GM12801 (cell line): ENCODE data around the gene OSBP2.

Experiments used
- TF ChIP-seq, protein P1 (sequence below): IDR thresholded peaks from one replicate; pipeline ENCODE4 v1.5.1; 2011; ENCODE audit warnings: control low read depth; ENCODE audit not compliant: insufficient read length; ENCODE audit errors: extremely low read depth

OSBP2 gene

DNA sequence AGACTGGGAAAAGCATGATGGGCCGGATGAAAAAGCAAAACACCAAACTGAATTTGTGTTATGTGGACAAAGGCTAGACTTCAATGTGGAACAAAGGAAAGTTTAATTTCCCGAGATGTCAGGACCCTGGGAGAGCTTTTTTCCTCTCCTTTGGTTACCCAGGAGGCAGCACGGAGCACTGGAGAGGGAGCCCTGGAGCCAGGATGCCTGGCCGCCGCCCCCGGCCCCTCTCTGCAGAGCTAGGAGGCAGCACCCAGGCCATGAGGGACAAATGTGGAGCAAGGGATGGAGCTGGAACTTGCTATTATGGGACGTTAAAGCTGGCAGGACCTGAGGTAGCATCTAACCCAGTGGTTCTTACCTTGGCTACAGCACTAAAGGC is 165.0 kb downstream of the OSBP2 start:
- TF ChIP-seq, protein P1, sequence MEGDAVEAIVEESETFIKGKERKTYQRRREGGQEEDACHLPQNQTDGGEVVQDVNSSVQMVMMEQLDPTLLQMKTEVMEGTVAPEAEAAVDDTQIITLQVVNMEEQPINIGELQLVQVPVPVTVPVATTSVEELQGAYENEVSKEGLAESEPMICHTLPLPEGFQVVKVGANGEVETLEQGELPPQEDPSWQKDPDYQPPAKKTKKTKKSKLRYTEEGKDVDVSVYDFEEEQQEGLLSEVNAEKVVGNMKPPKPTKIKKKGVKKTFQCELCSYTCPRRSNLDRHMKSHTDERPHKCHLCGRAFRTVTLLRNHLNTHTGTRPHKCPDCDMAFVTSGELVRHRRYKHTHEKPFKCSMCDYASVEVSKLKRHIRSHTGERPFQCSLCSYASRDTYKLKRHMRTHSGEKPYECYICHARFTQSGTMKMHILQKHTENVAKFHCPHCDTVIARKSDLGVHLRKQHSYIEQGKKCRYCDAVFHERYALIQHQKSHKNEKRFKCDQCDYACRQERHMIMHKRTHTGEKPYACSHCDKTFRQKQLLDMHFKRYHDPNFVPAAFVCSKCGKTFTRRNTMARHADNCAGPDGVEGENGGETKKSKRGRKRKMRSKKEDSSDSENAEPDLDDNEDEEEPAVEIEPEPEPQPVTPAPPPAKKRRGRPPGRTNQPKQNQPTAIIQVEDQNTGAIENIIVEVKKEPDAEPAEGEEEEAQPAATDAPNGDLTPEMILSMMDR: no peak

DNA sequence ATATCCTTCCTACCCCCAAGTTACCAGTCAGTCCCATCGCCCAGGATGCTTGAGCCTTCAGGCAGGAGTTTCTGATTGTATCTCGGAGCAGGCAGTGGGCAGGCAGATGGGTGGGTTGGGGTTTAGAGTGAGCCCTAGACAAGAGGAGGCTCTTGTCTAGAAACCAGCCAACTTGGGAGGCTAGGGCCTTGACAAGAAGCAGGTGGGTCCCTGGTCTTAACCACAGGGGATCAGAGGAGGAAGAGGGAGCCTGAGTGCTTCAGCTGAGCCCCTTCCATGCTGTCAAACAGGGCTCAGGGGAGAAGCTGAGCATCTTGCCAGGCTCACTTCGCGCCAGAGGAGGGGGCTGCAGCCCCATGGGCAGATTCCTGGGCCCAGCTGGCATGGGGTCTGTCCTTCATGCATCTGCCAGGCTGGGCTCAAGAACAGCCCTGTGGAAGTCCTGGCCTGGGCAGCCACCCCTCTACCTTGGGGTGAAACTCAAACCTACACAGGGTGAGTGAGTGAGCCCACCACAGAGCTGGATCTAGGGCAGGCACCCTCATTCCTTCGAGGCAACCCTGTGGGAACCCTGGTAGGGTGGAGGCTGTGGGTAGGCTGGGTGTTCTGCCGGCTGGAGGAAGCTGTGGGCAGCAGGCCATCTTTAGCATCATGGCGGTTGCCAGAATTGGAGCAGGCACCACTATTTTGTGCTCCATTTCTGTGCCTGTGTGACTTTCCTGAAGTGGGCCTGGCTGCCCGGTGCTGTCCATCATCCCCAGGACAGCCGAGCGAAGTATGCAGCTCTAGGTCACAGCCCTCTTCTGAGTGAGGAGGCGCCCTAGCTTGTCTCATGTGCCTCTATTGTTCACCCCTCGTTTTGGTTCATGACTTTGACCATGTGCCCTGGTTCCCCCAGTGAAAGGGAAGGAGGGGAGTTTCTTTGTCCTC is 165.8 kb downstream of the OSBP2 start:
- TF ChIP-seq, protein P1: no peak

DNA sequence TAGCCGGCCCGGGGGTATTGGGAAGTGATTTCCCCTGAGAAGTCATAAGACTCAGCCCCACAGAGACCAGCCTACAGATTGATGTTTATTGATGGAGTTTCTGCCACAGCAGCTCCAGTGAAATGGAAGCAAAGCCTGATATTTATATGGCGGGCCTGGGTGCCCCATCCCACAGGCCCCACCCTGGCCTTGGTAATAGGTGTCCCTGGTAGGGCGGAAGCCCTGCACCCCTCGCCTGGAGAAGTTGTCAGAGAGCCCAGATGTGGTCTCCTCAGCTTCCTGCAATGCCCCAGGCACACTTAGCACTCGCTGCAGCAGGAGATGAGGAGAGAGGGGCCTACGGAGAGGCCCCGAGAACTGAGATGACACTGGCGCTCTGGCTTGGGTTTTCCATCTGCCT is 166.5 kb downstream of the OSBP2 start:
- TF ChIP-seq, protein P1: no peak

DNA sequence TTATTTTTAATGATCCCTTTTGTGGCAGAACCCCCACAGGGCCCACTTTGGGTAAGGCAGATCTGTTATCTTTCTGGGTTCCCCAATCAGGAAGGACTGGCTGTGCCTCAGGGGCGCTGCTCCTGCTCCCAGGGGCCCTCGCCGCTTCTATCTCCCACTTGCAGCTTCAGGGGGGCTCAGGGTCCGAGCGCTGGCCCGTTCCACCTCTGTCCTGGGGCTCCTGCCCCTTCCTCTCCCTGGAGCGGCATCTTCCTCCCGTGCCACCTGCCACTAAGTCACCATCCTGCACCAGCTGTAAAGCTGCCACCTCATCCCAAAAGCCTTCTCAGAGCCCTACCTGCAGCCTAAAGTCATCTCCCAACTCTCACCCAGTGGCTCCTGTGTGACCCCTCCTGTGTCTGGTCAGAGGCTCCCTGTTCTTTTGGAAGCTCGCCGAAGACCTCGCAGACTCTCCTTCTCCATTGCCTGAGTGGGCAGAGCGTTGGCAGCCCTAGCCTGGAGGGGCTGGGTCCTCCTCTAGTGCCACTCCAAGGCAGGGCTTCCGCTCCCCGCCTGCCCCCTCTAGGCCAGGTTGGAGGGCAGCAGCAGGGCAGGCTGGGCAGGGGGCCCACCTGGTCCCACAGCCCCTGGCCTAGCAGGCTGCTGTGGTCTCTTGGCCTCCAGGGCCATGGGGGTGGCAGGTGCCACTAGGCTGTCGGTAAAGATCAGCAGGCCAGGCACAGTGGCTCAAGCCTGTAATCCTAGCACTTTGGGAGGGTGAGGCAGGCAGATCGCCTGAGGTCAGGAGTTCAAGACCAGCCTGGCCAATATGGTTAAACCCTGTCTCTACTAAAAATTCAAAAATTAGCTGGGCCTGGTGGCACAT is 167.2 kb downstream of the OSBP2 start:
- TF ChIP-seq, protein P1: no peak

DNA sequence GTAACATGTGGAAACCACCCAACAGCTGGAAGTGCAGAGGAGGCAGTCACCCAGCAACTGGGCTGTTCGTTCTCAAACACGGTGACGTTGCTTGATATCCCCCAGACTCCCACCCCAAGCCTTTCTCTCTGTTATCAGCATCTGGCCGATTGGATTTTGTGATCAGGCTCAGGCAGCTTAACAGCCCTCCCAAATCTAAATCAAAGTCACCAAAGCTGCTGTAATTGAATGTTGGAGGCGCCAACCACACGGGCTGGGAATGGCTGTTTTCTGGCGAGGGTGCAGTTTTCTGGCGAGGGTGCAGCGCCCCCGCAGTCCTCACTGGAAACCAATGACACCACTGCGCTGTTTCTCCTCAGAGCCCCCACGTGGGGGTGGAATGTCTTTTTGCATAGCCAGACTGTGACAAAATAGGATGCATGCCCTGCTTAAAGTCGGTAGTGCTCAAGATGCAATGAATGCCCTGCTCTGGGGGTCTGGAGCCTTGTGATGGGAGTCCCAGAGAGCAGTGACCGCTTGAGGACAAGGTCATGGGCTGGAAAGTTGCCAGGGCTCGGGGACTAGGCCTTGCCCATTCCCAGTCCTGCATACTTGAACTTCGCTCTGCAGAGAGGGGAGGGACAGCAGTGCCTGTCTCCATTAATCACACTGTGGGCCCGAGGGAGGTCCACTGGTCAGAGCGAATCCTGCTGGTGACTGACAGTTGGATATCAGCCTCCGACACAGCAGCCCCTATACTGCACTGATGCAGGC is 168.6 kb downstream of the OSBP2 start:
- TF ChIP-seq, protein P1: no peak

DNA sequence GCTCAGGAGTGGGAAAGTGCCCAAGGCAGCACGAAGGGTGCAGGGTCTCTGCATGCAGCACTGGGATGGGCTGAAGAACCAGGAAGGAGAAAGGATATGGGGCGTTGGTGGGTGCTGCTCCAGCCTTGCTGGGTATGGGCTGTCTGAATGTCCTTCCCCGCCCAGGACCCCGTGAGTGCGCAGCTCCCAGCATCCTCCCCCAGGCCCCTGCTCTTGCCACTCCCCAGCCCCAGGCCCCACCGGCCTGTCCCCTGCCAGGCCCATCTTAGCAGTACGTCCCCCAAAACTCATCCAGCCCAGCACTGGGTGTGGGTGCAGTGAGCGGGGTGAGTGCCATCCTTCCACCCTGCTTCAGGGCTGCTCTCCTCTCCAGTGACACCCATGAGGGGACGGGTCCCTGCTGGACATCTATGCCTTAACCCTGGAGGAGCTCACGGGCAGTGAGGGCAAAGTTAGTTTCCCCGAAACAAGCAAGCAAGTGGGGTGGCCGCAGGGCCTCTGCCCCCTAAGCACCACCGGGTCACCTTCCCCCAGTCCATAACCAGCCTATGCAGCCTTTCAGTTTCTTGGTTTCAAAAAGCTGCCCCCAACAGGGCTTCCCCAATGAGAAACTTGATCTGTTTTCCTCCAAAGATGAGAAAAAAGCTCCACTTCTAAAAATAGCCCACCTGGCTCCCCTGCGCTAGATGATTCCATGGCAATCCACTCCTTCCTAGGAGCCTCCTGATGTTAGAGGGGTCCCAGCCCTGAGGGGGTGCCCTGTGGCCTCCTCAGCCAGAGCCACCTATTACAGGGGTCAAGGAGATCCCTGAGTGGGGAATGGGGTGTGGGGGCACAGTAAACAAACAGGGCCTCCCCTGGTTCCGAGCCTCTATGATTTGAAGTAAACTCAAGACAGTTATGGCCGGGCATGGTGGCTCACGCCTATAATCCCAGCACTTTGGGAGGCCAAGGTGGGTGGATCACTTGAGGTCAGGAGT is 170.1 kb downstream of the OSBP2 start:
- TF ChIP-seq, protein P1: no peak
